ENCODE measurements around the gene SASS6.

- TF ChIP-seq REST (IDR thresholded peaks at IDR 0.05; ENCODE audit: insufficient read depth in 1 of 2, low read depth in 2 of 2, low read length in 2 of 2) (no peak), POLR2AphosphoS5 (IDR thresholded peaks at IDR 0.05; ENCODE audit: low read depth, low read length) (no peak), TAF1 (IDR thresholded peaks at IDR 0.05; ENCODE audit: borderline replicate concordance, insufficient read depth, low read length) (no peak)
These were observed 82.6 kb downstream of the SASS6 start for GRCh38 chr1:100050139-100050538.
